Esophagus muscularis mucosa (tissue), 4 donors: Measurements from ENCODE around the gene DHPS. TPM values are rescaled to one million over a fixed set of nuclear protein-coding genes. Genes with fewer than 3 reads are reported as not detected.

Source experiments
- DNase-seq: peaks from one replicate; pipeline ENCODE4 v3.0.0-alpha.2; 2017; ENCODE audit errors: extremely low spot score
- H3K27ac ChIP-seq, 4 donors: fragments of 200-600 bp; sonication (generic); replicated peaks in 1 of 4; 1 replicate in 3 of 4; 2 replicates in 1 of 4; pipeline ENCODE4 v1.5.1; 2016 to 2019; ENCODE audit warnings: mild to moderate bottlenecking in 1 of 4
- H3K27me3 ChIP-seq, 4 donors: fragments of 200-600 bp; sonication (generic); one replicate each; pipeline versions ENCODE4 v1.5.1 to v1.6.0; 2016 to 2019
- H3K36me3 ChIP-seq, 4 donors: fragments of 200-600 bp; sonication (generic); one replicate each; pipeline ENCODE4 v1.5.1; 2016 to 2019
- H3K4me1 ChIP-seq, 4 donors: fragments of 200-600 bp; sonication (generic); one replicate each; pipeline ENCODE4 v1.5.1; 2016 to 2019
- H3K4me3 ChIP-seq, 4 donors: fragments of 200-600 bp; sonication (generic); 1 replicate in 2 of 4; 2 replicates in 2 of 4; pipeline ENCODE4 v1.5.1; 2016 to 2019; ENCODE audit warnings: mild to moderate bottlenecking in 4 of 4, moderate library complexity in 1 of 4
- H3K9me3 ChIP-seq, 4 donors: fragments of 200-600 bp; sonication (generic); 1 replicate in 3 of 4; 2 replicates in 1 of 4; pipeline ENCODE4 v1.5.1; 2016 to 2019
- CTCF ChIP-seq, 3 experiments: fragments of 200-600 bp in 2 of 3; fragments of 450-650 bp in 1 of 3; sonication (generic) in 2 of 3; IDR thresholded peaks; one replicate each; pipeline ENCODE4 v1.5.1; 2017 to 2019; ENCODE audit warnings: antibody characterized with exemption in 3 of 3, mild to moderate bottlenecking in 2 of 3, moderate library complexity in 1 of 3
- EP300 ChIP-seq: sonication (generic); formaldehyde crosslinking; IDR thresholded peaks from one replicate; pipeline ENCODE4 v1.6.1; 2017; ENCODE audit warnings: antibody characterized with exemption
- POLR2A ChIP-seq: fragments of 450-650 bp; IDR thresholded peaks from one replicate; pipeline ENCODE4 v1.6.1; 2017; ENCODE audit warnings: antibody characterized with exemption, moderate library complexity, mild to moderate bottlenecking, low read depth
- POLR2AphosphoS5 ChIP-seq, 2 donors: sonication (generic); formaldehyde crosslinking; IDR thresholded peaks; one replicate each; pipeline ENCODE4 v1.6.1; 2017; ENCODE audit warnings: antibody characterized with exemption in 2 of 2
- WGBS: methylation state at CpG from one replicate; pipeline ENCODE4 v1.1.5; 2018; 5-methylcytosine and 5-hydroxymethylcytosine counted together
- intact Hi-C: fragments of 100-400 bp; cut with DNase I; formaldehyde crosslinking; loops from one replicate; pipeline ENCODE4 v1.15.1; 2023
- total RNA-seq, 4 donors: library from RNA; depleted of rRNA; stranded (reverse); fragments of >200 nt; gene quantifications; one replicate each; pipeline versions ENCODE4 v1.1.0 to v1.2.1, GENCODE V29; 2016

The DHPS gene
- total RNA-seq, 4 donors from 2014 or later: 74.3 to 92.3 (median 85.0) TPM

- TF ChIP-seq CTCF (IDR thresholded peaks at IDR 0.05) (no peak), POLR2AphosphoS5 (IDR thresholded peaks at IDR 0.05) (no peak), POLR2A (no peak), EP300 (no peak)
- Histone ChIP-seq H3K9me3 (no peaks in the 10 kb centered on the region), H3K4me3 (no peak overlapping the region), H3K36me3 (peaks cover 0 to 19% (median 3%) of the 10 kb centered on the region in 4 donors), H3K27ac (no peak overlapping the region), H3K27me3 (no peaks in the 10 kb centered on the region), H3K4me1 (peaks cover 0 to under 1% (median under 1%) of the 10 kb centered on the region in 4 donors)
- intact Hi-C loops: loop anchor here (10.0 kb wide), 1 partner anchor 155 kb away; no protein-coding TSS in a partner anchor
- 72% methylated on average over 10 of the region's 26 CpGs for WGBS
- DNase-seq: no peak
Observed at GRCh38 chr19:12689581-12690216, 8.0 kb upstream of the DHPS start.

GRCh38 chr19:12689012-12689411 lies 7.3 kb upstream of the DHPS start:
- H3K27ac ChIP-seq: no peak overlapping the region
- H3K4me1 ChIP-seq: no peaks in the 10 kb centered on the region
- no peak for DNase-seq
- H3K4me3 ChIP-seq: no peak overlapping the region
- intact Hi-C loops: loop anchor here (10.0 kb wide), 1 partner anchor 156 kb away; no protein-coding TSS in a partner anchor
- no peaks in the 10 kb centered on the region for H3K9me3 ChIP-seq
- TF ChIP-seq POLR2AphosphoS5 (IDR thresholded peaks at IDR 0.05) (no peak), EP300 (no peak), POLR2A (no peak), CTCF (IDR thresholded peaks at IDR 0.05) (no peak)
- 96% methylated on average over 12 of the region's 12 CpGs for WGBS
- H3K36me3 ChIP-seq: peaks cover 0 to 19% (median 3%) of the 10 kb centered on the region in 4 donors
- H3K27me3 ChIP-seq: no peaks in the 10 kb centered on the region

- TF ChIP-seq POLR2A (no peak), EP300 (no peak), POLR2AphosphoS5 (IDR thresholded peaks at IDR 0.05) (no peak), CTCF (IDR thresholded peaks at IDR 0.05) (no peak)
- Histone ChIP-seq H3K4me3 (no peak within 1 kb of the TSS), H3K27me3 (no peaks in the 10 kb centered on the region), H3K36me3 (peaks cover 0 to 16% (median 3%) of the 10 kb centered on the region in 4 donors), H3K4me1 (no peaks in the 10 kb centered on the region), H3K9me3 (no peaks in the 10 kb centered on the region), H3K27ac (no peak within 1 kb of the TSS)
- no peak for DNase-seq
- intact Hi-C loops: loop anchor here (10.0 kb wide), 1 partner anchor 157 kb away; no protein-coding TSS in a partner anchor
- 94% methylated on average over 6 of the region's 9 CpGs for WGBS
Observed at GRCh38 chr19:12687496-12688196, 6.0 kb upstream of the DHPS start, which contains the start of gene GNG14. Gene GNG14, plus strand, starts transcription at chr19:12687998. Its CDS starts 51 bp downstream, at chr19:12688049.

GRCh38 chr19:12685831-12686230 lies 4.2 kb upstream of the DHPS start:
- peaks cover 0 to 16% (median 3%) of the 10 kb centered on the region in 4 donors for H3K36me3 ChIP-seq
- no peak for DNase-seq
- H3K4me3 ChIP-seq: no peak overlapping the region
- H3K27ac ChIP-seq: no peak overlapping the region
- H3K4me1 ChIP-seq: peaks cover 4 to 9% (median 7%) of the 10 kb centered on the region in 4 donors
- TF ChIP-seq EP300 (no peak), CTCF (IDR thresholded peaks at IDR 0.05) (no peak), POLR2AphosphoS5 (IDR thresholded peaks at IDR 0.05) (no peak), POLR2A (no peak)
- no peaks in the 10 kb centered on the region for H3K9me3 ChIP-seq
- WGBS: 89% methylated on average over 3 of the region's 3 CpGs
- intact Hi-C loops: loop anchor here (10.0 kb wide), 1 partner anchor 159 kb away; no protein-coding TSS in a partner anchor
- H3K27me3 ChIP-seq: no peaks in the 10 kb centered on the region
